Measurements from ENCODE around the gene HIF1AN.

HIF1AN gene

DNA sequence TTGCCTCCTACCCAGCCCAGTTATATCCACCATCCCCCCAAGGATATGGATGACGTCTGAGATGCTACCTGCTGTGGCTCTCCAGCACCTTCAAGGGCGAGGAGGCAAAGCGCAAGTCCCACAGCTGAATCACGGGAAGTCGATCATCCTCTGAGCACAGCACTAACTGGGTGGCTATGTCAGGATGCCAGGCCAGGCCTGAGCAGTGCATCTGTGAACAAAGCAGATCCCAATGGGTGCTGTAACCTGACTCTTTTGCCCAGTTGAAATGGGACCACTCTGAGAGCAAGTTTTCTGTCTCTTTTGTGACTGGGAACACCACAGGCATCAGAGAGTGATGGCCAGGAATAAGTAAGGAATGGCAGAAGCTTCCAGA is 28.4 kb upstream of the HIF1AN start:
- Histone ChIP-seq H3K36me3 (replicated peaks) (no peaks in the 10 kb centered on the region), H3K27ac (no peak overlapping the region), H3K27me3 (replicated peaks) (no peaks in the 10 kb centered on the region), H3K4me3 (ENCODE audit: low read depth, low read length) (no peak overlapping the region)
- no peak for DNase-seq
- in situ Hi-C loops (cut with HindIII; ENCODE audit: low pct_ligation_motif_present, low sequenced_read_pairs) = loop anchor here (25.0 kb wide), 1 partner anchor 170 kb away; the partner anchor contains the start of genes PKD2L1 and SCD
- TF ChIP-seq, protein P1, sequence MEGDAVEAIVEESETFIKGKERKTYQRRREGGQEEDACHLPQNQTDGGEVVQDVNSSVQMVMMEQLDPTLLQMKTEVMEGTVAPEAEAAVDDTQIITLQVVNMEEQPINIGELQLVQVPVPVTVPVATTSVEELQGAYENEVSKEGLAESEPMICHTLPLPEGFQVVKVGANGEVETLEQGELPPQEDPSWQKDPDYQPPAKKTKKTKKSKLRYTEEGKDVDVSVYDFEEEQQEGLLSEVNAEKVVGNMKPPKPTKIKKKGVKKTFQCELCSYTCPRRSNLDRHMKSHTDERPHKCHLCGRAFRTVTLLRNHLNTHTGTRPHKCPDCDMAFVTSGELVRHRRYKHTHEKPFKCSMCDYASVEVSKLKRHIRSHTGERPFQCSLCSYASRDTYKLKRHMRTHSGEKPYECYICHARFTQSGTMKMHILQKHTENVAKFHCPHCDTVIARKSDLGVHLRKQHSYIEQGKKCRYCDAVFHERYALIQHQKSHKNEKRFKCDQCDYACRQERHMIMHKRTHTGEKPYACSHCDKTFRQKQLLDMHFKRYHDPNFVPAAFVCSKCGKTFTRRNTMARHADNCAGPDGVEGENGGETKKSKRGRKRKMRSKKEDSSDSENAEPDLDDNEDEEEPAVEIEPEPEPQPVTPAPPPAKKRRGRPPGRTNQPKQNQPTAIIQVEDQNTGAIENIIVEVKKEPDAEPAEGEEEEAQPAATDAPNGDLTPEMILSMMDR (IDR thresholded peaks at IDR 0.05; ENCODE audit: low read depth, low read length, missing control alignments) = no peak

DNA sequence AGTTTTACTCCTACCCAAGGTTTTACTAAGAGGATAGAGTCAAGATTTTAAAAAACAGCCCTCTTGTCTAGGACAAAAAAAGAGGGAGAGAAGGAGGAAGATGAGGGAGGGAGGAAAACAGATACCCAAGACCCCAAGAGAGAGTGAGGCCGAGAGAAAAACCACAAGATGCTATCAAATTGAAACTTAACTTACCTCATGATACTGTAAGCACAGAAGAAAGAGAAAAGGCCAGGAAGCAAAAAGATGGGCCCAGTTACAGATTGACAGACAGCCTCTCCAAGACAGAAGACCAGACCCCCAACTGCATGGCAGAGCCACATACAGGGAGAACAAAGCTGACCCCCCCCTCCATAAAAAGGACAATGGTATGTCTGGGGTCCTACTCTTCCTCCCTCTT is 27.5 kb upstream of the HIF1AN start:
- TF ChIP-seq, protein P1 (IDR thresholded peaks at IDR 0.05; ENCODE audit: low read depth, low read length, missing control alignments) = no peak
- DNase-seq = no peak
- no peak overlapping the region for H3K27ac ChIP-seq
- no peaks in the 10 kb centered on the region for H3K27me3 ChIP-seq (replicated peaks)
- H3K4me3 ChIP-seq (ENCODE audit: low read depth, low read length) = no peak overlapping the region
- in situ Hi-C loops (cut with HindIII; ENCODE audit: low pct_ligation_motif_present, low sequenced_read_pairs) = loop anchor here (25.0 kb wide), 1 partner anchor 171 kb away; the partner anchor contains the start of genes PKD2L1 and SCD
- no peaks in the 10 kb centered on the region for H3K36me3 ChIP-seq (replicated peaks)

DNA sequence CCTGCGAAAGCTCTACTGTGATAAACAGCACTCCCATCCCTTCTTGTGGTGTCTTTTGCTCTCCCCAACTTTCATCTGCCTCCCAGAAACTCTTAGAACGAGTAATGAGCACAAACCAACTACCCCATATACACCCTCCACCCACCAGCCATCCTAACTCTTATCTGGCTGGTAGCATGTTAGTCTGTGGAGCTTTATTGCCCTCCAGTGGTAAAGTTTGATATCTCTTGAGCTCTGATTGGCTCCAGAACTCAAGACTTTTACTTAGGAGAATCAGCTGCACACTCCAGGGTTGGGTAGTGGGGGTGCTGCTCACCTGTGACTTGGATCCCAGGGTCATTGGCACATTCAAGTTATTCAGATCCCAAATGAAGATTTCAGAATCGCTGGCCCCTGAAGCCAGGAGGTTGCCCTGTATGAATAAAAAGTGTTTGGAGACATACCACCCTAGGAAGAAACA is 27.0 kb upstream of the HIF1AN start:
- TF ChIP-seq, protein P1 (IDR thresholded peaks at IDR 0.05; ENCODE audit: low read depth, low read length, missing control alignments) = peak; percentile 76
- DNase-seq = peak; percentile 56
- no peak overlapping the region for H3K4me3 ChIP-seq (ENCODE audit: low read depth, low read length)
- H3K27me3 ChIP-seq (replicated peaks) = no peaks in the 10 kb centered on the region
- in situ Hi-C loops (cut with HindIII; ENCODE audit: low pct_ligation_motif_present, low sequenced_read_pairs) = loop anchor here (25.0 kb wide), 1 partner anchor 171 kb away; the partner anchor contains the start of genes PKD2L1 and SCD
- H3K36me3 ChIP-seq (replicated peaks) = no peaks in the 10 kb centered on the region
- H3K27ac ChIP-seq = no peak overlapping the region

DNA sequence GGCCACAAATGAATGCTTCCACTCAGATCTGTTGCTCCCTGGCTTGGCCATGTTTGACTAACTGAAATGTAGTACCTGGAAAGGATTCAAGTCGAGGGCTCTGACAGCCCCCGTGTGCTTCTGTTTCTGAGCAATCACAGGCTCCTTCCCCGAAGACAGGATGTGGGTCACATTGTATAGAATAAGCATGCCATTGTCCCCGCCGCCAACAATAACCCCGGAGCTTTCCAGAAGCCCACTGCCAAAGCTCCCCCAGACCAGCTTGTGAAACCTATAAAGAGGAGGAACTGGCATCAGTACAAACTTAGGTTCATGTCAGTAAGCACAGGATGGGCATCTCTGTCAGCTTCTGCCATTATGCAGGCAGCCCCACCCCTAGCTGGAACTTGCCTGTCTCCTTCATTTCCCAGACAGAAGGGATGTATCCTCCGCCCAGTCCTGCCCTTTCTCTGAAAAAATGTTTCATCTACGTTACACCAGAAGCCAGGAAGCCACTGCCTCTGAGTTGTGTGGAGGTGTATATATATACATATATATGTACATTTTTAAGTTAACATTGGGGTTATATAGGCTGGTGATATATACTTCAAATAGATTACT is 26.4 kb upstream of the HIF1AN start:
- H3K36me3 ChIP-seq (replicated peaks) = no peaks in the 10 kb centered on the region
- no peak for DNase-seq
- no peak overlapping the region for H3K4me3 ChIP-seq (ENCODE audit: low read depth, low read length)
- no peaks in the 10 kb centered on the region for H3K27me3 ChIP-seq (replicated peaks)
- TF ChIP-seq, protein P1 (IDR thresholded peaks at IDR 0.05; ENCODE audit: low read depth, low read length, missing control alignments) = no peak
- in situ Hi-C loops (cut with HindIII; ENCODE audit: low pct_ligation_motif_present, low sequenced_read_pairs) = loop anchor here (25.0 kb wide), 1 partner anchor 172 kb away; the partner anchor contains the start of genes PKD2L1 and SCD
- H3K27ac ChIP-seq = no peak overlapping the region

DNA sequence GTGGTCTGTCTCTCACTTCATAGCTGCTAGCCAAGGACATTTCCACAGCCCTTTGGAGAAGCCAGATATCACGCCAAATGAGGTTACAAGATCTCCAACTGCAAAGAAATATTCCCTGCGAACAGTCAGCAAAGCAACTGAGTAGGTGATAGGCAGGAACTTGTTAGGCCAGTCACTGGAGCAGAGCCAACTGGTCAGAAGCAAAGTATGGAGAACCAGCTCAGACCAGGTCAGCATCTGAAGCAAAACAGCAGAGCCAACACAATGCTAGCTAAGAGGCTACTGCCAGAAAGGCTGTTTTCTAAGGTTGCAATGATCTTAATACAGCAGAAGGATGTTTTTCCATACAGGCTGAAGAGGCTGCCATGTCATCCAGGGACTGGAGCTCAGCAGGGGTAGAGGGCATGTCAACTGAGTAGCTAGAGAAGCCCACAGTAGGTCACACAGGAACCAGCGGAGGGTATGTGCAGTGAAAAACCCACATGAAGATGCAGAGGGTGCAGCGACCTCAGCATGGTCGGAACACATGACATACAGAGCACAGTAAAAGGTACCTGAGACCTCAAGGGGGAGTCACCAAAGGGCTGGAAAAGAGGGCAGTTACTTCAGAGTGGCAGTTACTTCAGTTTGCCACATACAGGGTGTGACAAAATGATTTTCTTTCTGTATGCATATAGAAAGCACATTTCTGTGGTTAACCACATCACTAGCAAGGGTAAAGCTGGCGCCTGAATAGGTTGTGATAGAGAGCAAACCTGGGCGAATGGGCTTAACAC is 25.0 kb upstream of the HIF1AN start:
- H3K27ac ChIP-seq = no peak overlapping the region
- H3K4me3 ChIP-seq (ENCODE audit: low read depth, low read length) = no peak overlapping the region
- H3K36me3 ChIP-seq (replicated peaks) = no peaks in the 10 kb centered on the region
- no peak for DNase-seq
- H3K27me3 ChIP-seq (replicated peaks) = no peaks in the 10 kb centered on the region
- TF ChIP-seq, protein P1 (IDR thresholded peaks at IDR 0.05; ENCODE audit: low read depth, low read length, missing control alignments) = no peak
- in situ Hi-C loops (cut with HindIII; ENCODE audit: low pct_ligation_motif_present, low sequenced_read_pairs) = loop anchor here (25.0 kb wide), 1 partner anchor 173 kb away; the partner anchor contains the start of genes PKD2L1 and SCD
